Breast epithelium (tissue), 4 donors: ENCODE measurements around the gene GPSM1. TPM values are rescaled to one million over a fixed set of nuclear protein-coding genes. Genes with fewer than 3 reads are reported as not detected.
"Not testable (repeated sequence)": the region's sequence is repeated elsewhere in the genome, so short reads cannot be mapped to it uniquely, and the experiment has no call there.

Source experiments
- DNase-seq, 2 donors: peaks; one replicate each; pipeline ENCODE4 v3.0.0-alpha.2; 2019; ENCODE audit warnings: low spot score in 2 of 2
- H3K27ac ChIP-seq, 2 donors: fragments of 200-600 bp; sonication (generic) in 1 of 2; one replicate each; pipeline ENCODE4 v1.5.1; 2016 to 2019; ENCODE audit warnings: mild to moderate bottlenecking in 1 of 2
- H3K27me3 ChIP-seq, 2 donors: fragments of 200-600 bp; sonication (generic) in 1 of 2; one replicate each; pipeline versions ENCODE4 v1.5.1 to v1.6.0; 2017 to 2019; ENCODE audit warnings: control low read depth in 1 of 2, mild to moderate bottlenecking in 1 of 2
- H3K36me3 ChIP-seq: fragments of 200-600 bp; one replicate; pipeline ENCODE4 v1.5.1; 2019
- H3K4me1 ChIP-seq, 2 donors: fragments of 200-600 bp; sonication (generic); one replicate each; pipeline ENCODE4 v1.5.1; 2016 to 2019; ENCODE audit warnings: control low read depth in 1 of 2
- H3K4me3 ChIP-seq, 3 donors: fragments of 200-600 bp; sonication (generic); 1 replicate in 2 of 3; 2 replicates in 1 of 3; pipeline ENCODE4 v1.5.1; 2016 to 2019; ENCODE audit warnings: mild to moderate bottlenecking in 3 of 3, moderate library complexity in 2 of 3
- H3K9me3 ChIP-seq, 2 donors: fragments of 200-600 bp; sonication (generic) in 1 of 2; one replicate each; pipeline ENCODE4 v1.5.1; 2016 to 2019; ENCODE audit warnings: control low read depth in 1 of 2
- POLR2A ChIP-seq: fragments of 450-650 bp; IDR thresholded peaks from one replicate; pipeline ENCODE4 v1.6.1; 2016; ENCODE audit warnings: antibody characterized with exemption, mild to moderate bottlenecking, moderate library complexity
- POLR2AphosphoS5 ChIP-seq, 3 donors: sonication (generic); formaldehyde crosslinking; IDR thresholded peaks; one replicate each; pipeline ENCODE4 v1.6.1; 2017; ENCODE audit warnings: antibody characterized with exemption in 3 of 3
- intact Hi-C: fragments of 100-400 bp; cut with DNase I; formaldehyde crosslinking; loops from one replicate; pipeline ENCODE4 v1.15.1; 2023; ENCODE audit warnings: low total_unique reads
- total RNA-seq, 3 donors: library from RNA; depleted of rRNA; stranded (reverse); fragments of >200 nt; gene quantifications; one replicate each; pipeline ENCODE4 v1.1.0, GENCODE V29; 2016
- TF ChIP-seq, protein P1 (sequence below), 3 donors: fragments of 450-650 bp; IDR thresholded peaks; one replicate each; pipeline ENCODE4 v1.5.1; 2016 to 2017; ENCODE audit warnings: antibody characterized with exemption in 3 of 3, mild to moderate bottlenecking in 3 of 3, moderate library complexity in 3 of 3

Gene GPSM1
- total RNA-seq, 3 donors from 2014 or later: 5.6 to 19.0 (median 8.6) TPM

DNA sequence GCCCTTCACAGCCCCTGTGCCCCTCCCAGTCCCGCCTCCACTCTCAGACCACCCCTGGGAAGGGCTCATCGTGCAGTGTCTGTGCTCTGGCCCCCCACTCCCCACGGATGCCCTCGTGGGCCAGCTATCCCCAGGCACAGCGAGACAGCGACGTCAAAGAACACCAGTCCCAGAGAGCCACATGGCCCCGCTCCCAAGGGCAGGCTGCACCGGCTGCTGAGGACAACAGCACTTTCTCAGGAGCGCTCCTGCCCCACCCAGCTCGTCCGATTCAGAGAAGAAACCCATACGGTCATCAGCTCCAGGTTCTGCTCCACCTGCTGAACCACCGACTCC lies 77.4 kb downstream of the GPSM1 start:
- no peaks in the 10 kb centered on the region for H3K27me3 ChIP-seq
- peaks cover 0 to 14% of the 10 kb centered on the region in 2 donors for H3K4me1 ChIP-seq
- H3K36me3 ChIP-seq: no peaks in the 10 kb centered on the region
- no peaks in the 10 kb centered on the region for H3K9me3 ChIP-seq
- H3K4me3 ChIP-seq: no peak overlapping the region
- H3K27ac ChIP-seq: no peak overlapping the region
- intact Hi-C loops: no loop called here
- no peak for DNase-seq
- TF ChIP-seq POLR2AphosphoS5 (IDR thresholded peaks at IDR 0.05) (no peak), POLR2A (no peak)
- TF ChIP-seq, protein P1, sequence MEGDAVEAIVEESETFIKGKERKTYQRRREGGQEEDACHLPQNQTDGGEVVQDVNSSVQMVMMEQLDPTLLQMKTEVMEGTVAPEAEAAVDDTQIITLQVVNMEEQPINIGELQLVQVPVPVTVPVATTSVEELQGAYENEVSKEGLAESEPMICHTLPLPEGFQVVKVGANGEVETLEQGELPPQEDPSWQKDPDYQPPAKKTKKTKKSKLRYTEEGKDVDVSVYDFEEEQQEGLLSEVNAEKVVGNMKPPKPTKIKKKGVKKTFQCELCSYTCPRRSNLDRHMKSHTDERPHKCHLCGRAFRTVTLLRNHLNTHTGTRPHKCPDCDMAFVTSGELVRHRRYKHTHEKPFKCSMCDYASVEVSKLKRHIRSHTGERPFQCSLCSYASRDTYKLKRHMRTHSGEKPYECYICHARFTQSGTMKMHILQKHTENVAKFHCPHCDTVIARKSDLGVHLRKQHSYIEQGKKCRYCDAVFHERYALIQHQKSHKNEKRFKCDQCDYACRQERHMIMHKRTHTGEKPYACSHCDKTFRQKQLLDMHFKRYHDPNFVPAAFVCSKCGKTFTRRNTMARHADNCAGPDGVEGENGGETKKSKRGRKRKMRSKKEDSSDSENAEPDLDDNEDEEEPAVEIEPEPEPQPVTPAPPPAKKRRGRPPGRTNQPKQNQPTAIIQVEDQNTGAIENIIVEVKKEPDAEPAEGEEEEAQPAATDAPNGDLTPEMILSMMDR (IDR thresholded peaks at IDR 0.05): no peak

DNA sequence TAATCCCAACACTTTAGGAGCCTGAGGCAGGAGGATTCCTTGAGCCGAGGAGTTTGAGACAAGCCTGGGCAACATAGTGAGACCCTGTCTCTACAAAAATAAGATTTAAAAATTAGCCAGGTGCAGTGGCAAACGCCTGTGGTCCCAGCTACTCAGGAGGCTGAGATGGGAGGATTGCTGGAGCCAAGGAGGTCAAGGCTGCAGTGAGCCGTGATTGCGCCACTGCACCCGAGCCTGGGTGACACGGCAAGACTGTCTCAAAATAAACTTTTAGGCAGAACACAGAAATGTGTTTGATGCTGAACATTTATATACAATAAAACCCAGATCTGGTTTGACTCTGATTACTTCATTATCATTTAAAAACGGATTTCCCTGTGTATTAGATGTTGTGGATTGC lies 78.1 kb downstream of the GPSM1 start:
- intact Hi-C loops: no loop called here
- Histone ChIP-seq H3K27ac (no peak overlapping the region), H3K9me3 (no peaks in the 10 kb centered on the region), H3K4me3 (no peak overlapping the region), H3K36me3 (no peaks in the 10 kb centered on the region), H3K27me3 (no peaks in the 10 kb centered on the region), H3K4me1 (peaks cover 0 to 13% of the 10 kb centered on the region in 2 donors)
- no peak for DNase-seq
- TF ChIP-seq POLR2A: no peak
- TF ChIP-seq POLR2AphosphoS5 (IDR thresholded peaks at IDR 0.05): no peak
- TF ChIP-seq, protein P1 (IDR thresholded peaks at IDR 0.05): no peak

DNA sequence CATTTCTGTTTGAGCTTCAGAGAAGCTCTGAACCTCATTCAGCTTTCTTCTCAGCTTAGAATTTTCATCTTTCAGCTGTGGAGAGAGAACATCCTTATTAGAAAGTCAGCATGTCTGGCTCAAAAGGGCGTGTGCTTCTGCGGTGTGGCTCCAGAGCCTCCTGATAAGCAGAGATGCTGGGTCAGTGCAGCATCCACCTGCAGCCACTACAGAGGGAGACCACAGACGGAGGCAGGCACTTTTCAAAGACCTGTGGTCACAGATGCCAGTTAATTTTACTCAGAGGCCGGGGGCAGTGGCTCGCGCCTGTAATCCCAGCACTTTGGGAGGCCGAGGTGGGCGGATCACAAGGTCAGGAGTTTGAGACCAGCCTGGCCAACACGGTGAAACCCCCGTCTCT lies 78.6 kb downstream of the GPSM1 start:
- H3K9me3 ChIP-seq, intact Hi-C loops, H3K4me3 ChIP-seq, H3K27ac ChIP-seq, H3K27me3 ChIP-seq, H3K36me3 ChIP-seq, DNase-seq: not testable (repeated sequence)
- peaks cover 0 to 10% of the 10 kb centered on the region in 2 donors for H3K4me1 ChIP-seq

DNA sequence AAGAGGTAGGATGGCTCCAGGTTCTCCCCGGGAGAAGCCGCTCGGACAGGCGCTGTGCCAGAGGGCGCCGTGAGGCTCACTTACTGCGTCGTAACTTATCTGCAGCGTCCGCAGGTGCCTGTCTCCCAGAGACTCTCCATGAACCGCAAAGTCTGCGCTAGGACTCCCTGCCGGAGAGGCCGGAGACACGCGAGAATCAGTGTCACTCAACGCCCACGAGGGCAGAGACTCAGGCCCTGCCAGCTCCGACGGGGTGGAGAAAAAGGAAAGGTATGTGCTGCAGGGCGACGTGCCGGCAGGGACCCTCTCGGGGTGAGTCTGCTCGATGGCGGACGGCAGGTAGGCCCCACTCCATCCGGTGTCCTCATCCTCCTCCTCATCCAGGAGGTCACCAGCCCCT lies 79.7 kb downstream of the GPSM1 start:
- H3K4me3 ChIP-seq, DNase-seq, H3K36me3 ChIP-seq, H3K27ac ChIP-seq, H3K27me3 ChIP-seq, H3K9me3 ChIP-seq, intact Hi-C loops: not testable (repeated sequence)
- H3K4me1 ChIP-seq: peaks cover 0 to 22% of the 10 kb centered on the region in 2 donors

DNA sequence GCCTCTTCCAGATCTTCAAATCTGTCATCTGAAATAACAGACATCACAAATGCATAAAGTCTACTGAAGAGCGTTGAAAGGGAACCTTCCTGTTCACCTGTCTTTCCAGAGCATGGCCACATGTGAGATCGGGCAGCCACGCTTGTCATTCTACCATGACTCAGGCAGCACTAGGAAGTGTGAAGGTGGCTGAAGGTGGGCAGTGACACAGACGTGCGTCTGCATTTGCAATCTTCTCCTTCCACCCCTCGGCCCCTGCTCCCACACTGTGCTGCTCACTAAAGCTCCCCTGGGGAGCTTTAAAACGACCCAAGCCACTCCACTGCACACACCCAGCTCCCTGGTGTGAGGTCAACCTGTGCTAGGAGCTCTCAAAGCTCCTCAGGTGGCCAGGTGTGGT lies 80.6 kb downstream of the GPSM1 start:
- Histone ChIP-seq H3K27me3 (no peaks in the 10 kb centered on the region), H3K4me1 (peaks cover 0 to 23% of the 10 kb centered on the region in 2 donors), H3K36me3 (no peaks in the 10 kb centered on the region), H3K4me3 (no peak overlapping the region), H3K27ac (no peak overlapping the region), H3K9me3 (no peaks in the 10 kb centered on the region)
- intact Hi-C loops: no loop called here
- DNase-seq: no peak
- no peak for TF ChIP-seq POLR2AphosphoS5 (IDR thresholded peaks at IDR 0.05)
- no peak for TF ChIP-seq POLR2A
- TF ChIP-seq, protein P1 (IDR thresholded peaks at IDR 0.05): no peak

Other genes starting within 250 kb of the GPSM1 start
- gene NACC2, start 232.2 kb upstream of the GPSM1 start, total RNA-seq: 10 to 100 TPM; 14.0 to 24.2 (median 19.3) TPM
- 10 to 100 TPM; 24.9 to 29.5 (median 26.1) TPM for gene TMEM250, start 208.7 kb upstream of the GPSM1 start, total RNA-seq
- gene LHX3, start 122.4 kb upstream of the GPSM1 start, total RNA-seq: not detected
- 1 to 10 TPM; 5.6 to 8.8 (median 6.2) TPM for gene QSOX2, start 81.7 kb upstream of the GPSM1 start, total RNA-seq
- gene CCDC187, start 23.4 kb upstream of the GPSM1 start, total RNA-seq: not detected
- gene DNLZ, start 36.2 kb downstream of the GPSM1 start, total RNA-seq: 10 to 100 TPM; 35.4 to 57.4 (median 40.0) TPM
- 1 to 10 TPM; 3.0 to 7.6 (median 3.3) TPM for gene CARD9, start 46.1 kb downstream of the GPSM1 start, total RNA-seq
- 1 to 10 TPM; 4.6 to 7.5 (median 6.7) TPM for gene SNAPC4, start 72.6 kb downstream of the GPSM1 start, total RNA-seq
- gene ENTR1, start 83.1 kb downstream of the GPSM1 start, total RNA-seq: 10 to 100 TPM; 23.7 to 54.4 (median 36.0) TPM
- gene PMPCA, start 83.1 kb downstream of the GPSM1 start, total RNA-seq: 10 to 100 TPM; 31.4 to 37.0 (median 35.1) TPM
- gene INPP5E, start 112.3 kb downstream of the GPSM1 start, total RNA-seq: 1 to 10 TPM; 6.2 to 8.5 (median 8.2) TPM
- 10 to 100 TPM; 41.9 to 55.1 (median 42.9) TPM for gene SEC16A, start 155.5 kb downstream of the GPSM1 start, total RNA-seq
- 10 to 100 TPM; 12.6 to 33.8 (median 21.1) TPM for gene NOTCH1, start 218.5 kb downstream of the GPSM1 start, total RNA-seq